Uterus (tissue), 2 donors: Measurements from ENCODE around the gene LCNL1.

ENCODE experiments used
- POLR2A ChIP-seq, 2 donors: fragments of 450-650 bp; IDR thresholded peaks; one replicate each; pipeline ENCODE4 v1.6.1; 2016; ENCODE audit warnings: antibody characterized with exemption in 2 of 2, mild to moderate bottlenecking in 1 of 2, moderate library complexity in 1 of 2
- TF ChIP-seq, protein P1 (sequence below), 4 experiments: fragments of 200-600 bp in 2 of 4; fragments of 450-650 bp in 2 of 4; sonication (generic) in 2 of 4; IDR thresholded peaks; one replicate each; pipeline ENCODE4 v1.5.1; 2016 to 2019; ENCODE audit warnings: antibody characterized with exemption in 4 of 4, mild to moderate bottlenecking in 2 of 4, moderate library complexity in 1 of 4

DNA sequence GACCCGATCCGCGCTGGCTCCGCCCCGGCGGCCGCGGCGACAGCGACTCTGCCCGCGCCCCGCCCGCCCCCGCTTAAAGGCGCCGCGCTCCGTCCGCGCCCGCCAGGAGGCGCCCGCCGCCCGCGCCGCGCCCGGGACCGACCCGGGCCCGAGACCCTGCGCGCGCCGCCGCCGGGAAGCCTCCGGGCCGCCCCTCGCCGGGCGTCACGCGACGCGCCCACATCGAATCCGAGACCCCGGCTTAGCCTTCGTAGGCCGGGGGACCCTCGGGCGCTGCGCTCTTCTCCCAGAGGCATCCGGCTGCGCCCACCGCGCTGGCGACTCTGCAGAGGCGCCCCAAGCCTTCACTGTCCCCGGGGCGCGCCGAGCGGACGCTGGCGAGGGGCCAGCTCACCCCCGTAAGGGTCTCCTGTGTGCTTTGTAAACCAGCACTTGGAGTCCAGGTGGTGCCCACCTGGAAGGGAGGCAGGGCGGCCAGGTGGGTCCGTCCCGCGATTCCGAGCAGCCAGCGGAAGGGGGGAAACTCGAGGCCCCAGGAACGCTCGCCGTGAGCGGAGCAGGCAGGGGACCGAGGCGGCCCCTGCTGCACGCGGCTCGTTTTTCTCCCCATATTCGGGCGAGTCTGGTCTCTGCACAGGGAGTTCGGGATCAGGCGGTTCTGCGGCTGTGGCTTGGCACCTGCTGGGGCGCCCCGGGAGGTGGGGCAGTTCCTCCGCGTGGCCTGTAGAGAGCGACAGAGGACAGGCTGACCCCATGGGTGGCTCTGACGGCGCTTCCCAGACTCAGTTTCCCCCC, 45.7 kb downstream of the LCNL1 start:
- TF ChIP-seq, protein P1, sequence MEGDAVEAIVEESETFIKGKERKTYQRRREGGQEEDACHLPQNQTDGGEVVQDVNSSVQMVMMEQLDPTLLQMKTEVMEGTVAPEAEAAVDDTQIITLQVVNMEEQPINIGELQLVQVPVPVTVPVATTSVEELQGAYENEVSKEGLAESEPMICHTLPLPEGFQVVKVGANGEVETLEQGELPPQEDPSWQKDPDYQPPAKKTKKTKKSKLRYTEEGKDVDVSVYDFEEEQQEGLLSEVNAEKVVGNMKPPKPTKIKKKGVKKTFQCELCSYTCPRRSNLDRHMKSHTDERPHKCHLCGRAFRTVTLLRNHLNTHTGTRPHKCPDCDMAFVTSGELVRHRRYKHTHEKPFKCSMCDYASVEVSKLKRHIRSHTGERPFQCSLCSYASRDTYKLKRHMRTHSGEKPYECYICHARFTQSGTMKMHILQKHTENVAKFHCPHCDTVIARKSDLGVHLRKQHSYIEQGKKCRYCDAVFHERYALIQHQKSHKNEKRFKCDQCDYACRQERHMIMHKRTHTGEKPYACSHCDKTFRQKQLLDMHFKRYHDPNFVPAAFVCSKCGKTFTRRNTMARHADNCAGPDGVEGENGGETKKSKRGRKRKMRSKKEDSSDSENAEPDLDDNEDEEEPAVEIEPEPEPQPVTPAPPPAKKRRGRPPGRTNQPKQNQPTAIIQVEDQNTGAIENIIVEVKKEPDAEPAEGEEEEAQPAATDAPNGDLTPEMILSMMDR (IDR thresholded peaks at IDR 0.05): peak in 2 of 4 experiments; percentile 68 to 72
- TF ChIP-seq POLR2A (IDR thresholded peaks at IDR 0.05): no peak
